GM23248 (cell line): ENCODE results near the gene HOXA1. TPM values are rescaled to one million over a fixed set of nuclear protein-coding genes. Genes with fewer than 3 reads are reported as not detected.

Experiments
- DNase-seq: peaks from one replicate; pipeline ENCODE4 v3.0.0-alpha.2; 2015
- H2AFZ ChIP-seq: fragments of 200-600 bp; sonication (generic); 2 replicates; pipeline ENCODE4 v1.6.1; 2016; ENCODE audit warnings: antibody characterized with exemption
- H3F3A ChIP-seq: fragments of 200-600 bp; sonication (generic); 2 replicates; pipeline ENCODE4 v1.6.1; 2016; ENCODE audit warnings: mild to moderate bottlenecking, antibody characterized with exemption, mixed run types; ENCODE audit not compliant: insufficient read depth
- H3K27ac ChIP-seq: fragments of 200-600 bp; sonication (generic); 2 replicates; pipeline ENCODE4 v1.5.1; 2016; ENCODE audit warnings: mild to moderate bottlenecking
- H3K27me3 ChIP-seq: fragments of 200-600 bp; sonication (generic); replicated peaks from 2 replicates; pipeline ENCODE4 v1.6.1; 2016; ENCODE audit warnings: mild to moderate bottlenecking; ENCODE audit not compliant: insufficient read depth
- H3K36me3 ChIP-seq: fragments of 200-600 bp; sonication (generic); 2 replicates; pipeline ENCODE4 v1.6.1; 2016; ENCODE audit warnings: low read depth, mild to moderate bottlenecking
- H3K4me1 ChIP-seq: fragments of 200-600 bp; sonication (generic); 2 replicates; pipeline ENCODE4 v1.6.1; 2016; ENCODE audit warnings: mild to moderate bottlenecking; ENCODE audit not compliant: insufficient read depth
- H3K4me2 ChIP-seq: fragments of 200-600 bp; sonication (generic); one replicate; pipeline ENCODE4 v1.6.1; 2016; ENCODE audit warnings: mild to moderate bottlenecking; ENCODE audit not compliant: unreplicated experiment
- H3K4me3 ChIP-seq: fragments of 200-600 bp; sonication (generic); 2 replicates; pipeline ENCODE4 v1.5.1; 2016; ENCODE audit warnings: mild to moderate bottlenecking
- H3K79me2 ChIP-seq: fragments of 200-600 bp; sonication (generic); 2 replicates; pipeline ENCODE4 v1.6.1; 2016; ENCODE audit warnings: mild to moderate bottlenecking; ENCODE audit not compliant: insufficient read depth
- H3K9ac ChIP-seq: fragments of 200-600 bp; sonication (generic); 2 replicates; pipeline ENCODE4 v1.6.1; 2016; ENCODE audit warnings: mild to moderate bottlenecking
- H3K9me2 ChIP-seq: fragments of 200-600 bp; sonication (generic); 2 replicates; pipeline ENCODE4 v1.6.1; 2016; ENCODE audit warnings: mixed run types, mild to moderate bottlenecking, moderate library complexity; ENCODE audit not compliant: insufficient read depth
- H3K9me3 ChIP-seq: fragments of 200-600 bp; sonication (generic); one replicate; pipeline ENCODE4 v1.6.1; 2017; ENCODE audit warnings: low read depth
- H4K20me1 ChIP-seq: fragments of 200-600 bp; sonication (generic); 2 replicates; pipeline ENCODE4 v1.6.0; 2016; ENCODE audit not compliant: insufficient read depth
- EZH2 ChIP-seq: fragments of 200-600 bp; sonication (generic); IDR thresholded peaks from 2 replicates; pipeline ENCODE4 v1.6.1; 2018; ENCODE audit warnings: antibody characterized with exemption, mild to moderate bottlenecking; ENCODE audit not compliant: insufficient read depth, poor library complexity, severe bottlenecking
- EZH2phosphoT487 ChIP-seq: fragments of 200-600 bp; sonication (generic); IDR thresholded peaks from 2 replicates; pipeline ENCODE4 v1.6.1; 2018; ENCODE audit warnings: antibody characterized with exemption, moderate library complexity, mild to moderate bottlenecking, low read depth; ENCODE audit not compliant: insufficient read depth
- WGBS, 2 experiments: methylation state at CpG; one replicate each; pipeline ENCODE4 v1.1.6; 2015 to 2017; ENCODE audit warnings: low lambda C conversion rate in 2 of 2, low coverage in 1 of 2; ENCODE audit errors: missing lambda C conversion rate in 2 of 2; 5-methylcytosine and 5-hydroxymethylcytosine counted together
- in situ Hi-C: fragments of 300-500 bp; cut with MboI; formaldehyde crosslinking; loops from 2 replicates; pipeline ENCODE4 v1.15.0; 2020
- polyA plus RNA-seq: library from polyadenylated mRNA; unstranded; fragments of >200 nt; fragmentation: Nextera tagmentation; extraction: Ambion mirVana; gene quantifications from 2 replicates; pipeline ENCODE4 v1.2.1, GENCODE V29; 2016
- total RNA-seq: library from RNA; depleted of rRNA; stranded (reverse); fragments of >200 nt; shearing (Covaris generic); gene quantifications from 2 replicates; pipeline ENCODE4 v1.2.3, GENCODE V29; 2014

Gene HOXA1
- total and polyA plus RNA-seq, 2 experiments from 2014 or later = 0.97 to 1.8 TPM

GRCh38 chr7:27109466-27110185 is 13.8 kb upstream of the HOXA1 start:
- Histone ChIP-seq H3K4me1 (peaks cover 7% of the 10 kb centered on the region; the same call in 1 of the 2 replicates), H3K9me2 (no peaks in the 10 kb centered on the region), H3K9me3 (no peaks in the 10 kb centered on the region), H3K36me3 (peaks cover 6% of the 10 kb centered on the region; the same call in 1 of the 2 replicates), H2AFZ (no peak overlapping the region), H3K9ac (no peak overlapping the region), H4K20me1 (no peaks in the 10 kb centered on the region), H3K27ac (no peak overlapping the region), H3F3A (peaks cover 11% of the 10 kb centered on the region; the same call in 1 of the 2 replicates), H3K4me3 (no peak overlapping the region), H3K27me3 (no peaks in the 10 kb centered on the region), H3K4me2 (no peak overlapping the region), H3K79me2 (no peaks in the 10 kb centered on the region)
- DNase-seq = no peak
- in situ Hi-C loops = loop anchor here (10.0 kb wide), 1 partner anchor 255 kb away; no protein-coding TSS in a partner anchor
- TF ChIP-seq EZH2phosphoT487 = no peak
- TF ChIP-seq EZH2 = no peak
- 87 to 90% methylated on average over 4 of the region's 4 CpGs for WGBS, 2 experiments

- no peaks in the 10 kb centered on the region for H3K9me3 ChIP-seq
- no peak for TF ChIP-seq EZH2
- no peak for TF ChIP-seq EZH2phosphoT487
These were observed 12.8 kb upstream of the HOXA1 start for GRCh38 chr7:27108390-27109127.

GRCh38 chr7:27107391-27108381 is 11.9 kb upstream of the HOXA1 start:
- Histone ChIP-seq H2AFZ (no peak overlapping the region), H3K9me2 (no peaks in the 10 kb centered on the region), H3K4me2 (no peak overlapping the region), H3K9me3 (no peaks in the 10 kb centered on the region), H3K4me1 (peaks cover 7% of the 10 kb centered on the region; the same call in 1 of the 2 replicates), H3K36me3 (peaks cover 6% of the 10 kb centered on the region; the same call in 1 of the 2 replicates), H3K79me2 (no peaks in the 10 kb centered on the region), H3K9ac (no peak overlapping the region), H3K27ac (no peak overlapping the region), H3F3A (peaks cover 15% of the 10 kb centered on the region; the same call in 1 of the 2 replicates), H3K27me3 (no peaks in the 10 kb centered on the region), H4K20me1 (no peaks in the 10 kb centered on the region), H3K4me3 (no peak overlapping the region)
- in situ Hi-C loops = loop anchor here (10.0 kb wide), 1 partner anchor 253 kb away; no protein-coding TSS in a partner anchor
- DNase-seq = no peak
- TF ChIP-seq EZH2 (no peak), EZH2phosphoT487 (no peak)
- 90 to 93% methylated on average over 37 to 42 of the region's 47 CpGs for WGBS, 2 experiments

More at GRCh38 chr7:27108390-27109127, 12.8 kb upstream of the HOXA1 start:
- Histone ChIP-seq H3K9me2 (no peaks in the 10 kb centered on the region), H3K79me2 (no peaks in the 10 kb centered on the region), H3K4me1 (peaks cover 7% of the 10 kb centered on the region; the same call in 1 of the 2 replicates), H3K9ac (no peak overlapping the region), H3K27me3 (no peaks in the 10 kb centered on the region), H4K20me1 (no peaks in the 10 kb centered on the region), H3K27ac (no peak overlapping the region), H3F3A (peaks cover 11% of the 10 kb centered on the region; the same call in 1 of the 2 replicates), H3K36me3 (peaks cover 6% of the 10 kb centered on the region; the same call in 1 of the 2 replicates), H2AFZ (no peak overlapping the region), H3K4me3 (no peak overlapping the region), H3K4me2 (no peak overlapping the region)
- in situ Hi-C loops = loop anchor here (10.0 kb wide), 1 partner anchor 254 kb away; no protein-coding TSS in a partner anchor
- WGBS, 2 experiments = 93 to 96% methylated on average over 31 to 41 of the region's 41 CpGs
- DNase-seq = peak; percentile 17
